HG02610 (cell line): Measurements from ENCODE around the gene NFKB1.
"Not testable (repeated sequence)": the region's sequence is repeated elsewhere in the genome, so short reads cannot be mapped to it uniquely, and the experiment has no call there.

Experiments used
- ATAC-seq: cut with Tn5 transposase; IDR thresholded peaks from one replicate; pipeline ENCODE4 v1.9.1; 2021; ENCODE audit warnings: mild to moderate bottlenecking, moderate library complexity; ENCODE audit not compliant: unreplicated experiment

The NFKB1 gene

DNA sequence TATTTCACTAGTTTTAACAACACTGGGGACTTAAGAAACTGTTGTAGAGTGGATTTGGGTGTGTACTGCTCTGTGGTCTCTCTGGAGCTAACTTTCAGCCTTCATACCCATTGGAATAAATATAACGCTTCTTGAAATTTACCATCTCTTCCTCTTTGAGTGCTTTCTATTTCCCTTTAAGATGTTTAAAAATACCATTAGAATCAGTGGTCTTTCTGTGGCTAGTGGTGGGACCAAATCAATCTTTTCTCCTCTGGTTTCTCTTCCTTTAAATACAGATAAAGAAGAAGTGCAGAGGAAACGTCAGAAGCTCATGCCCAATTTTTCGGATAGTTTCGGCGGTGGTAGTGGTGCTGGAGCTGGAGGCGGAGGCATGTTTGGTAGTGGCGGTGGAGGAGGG, 92.0 kb downstream of the NFKB1 start:
- no peak for ATAC-seq

DNA sequence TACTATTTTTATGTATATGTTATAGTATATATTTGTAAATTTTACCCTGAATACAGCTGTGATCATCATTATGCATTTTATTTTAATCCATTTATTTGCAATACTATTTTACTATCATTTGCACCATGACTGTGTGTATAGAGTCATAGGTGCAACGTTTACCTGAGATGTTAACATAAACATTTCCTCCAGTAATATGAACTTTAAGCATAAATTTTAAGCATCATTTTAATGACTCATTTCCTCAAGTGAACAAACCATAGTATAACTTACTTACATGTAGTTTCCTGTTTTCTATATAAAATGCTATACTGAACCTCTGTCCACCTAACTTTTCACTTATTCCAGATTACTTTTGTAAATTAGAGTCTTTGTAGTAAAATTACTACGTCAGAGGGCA, 92.8 kb downstream of the NFKB1 start:
- ATAC-seq, result no peak

DNA sequence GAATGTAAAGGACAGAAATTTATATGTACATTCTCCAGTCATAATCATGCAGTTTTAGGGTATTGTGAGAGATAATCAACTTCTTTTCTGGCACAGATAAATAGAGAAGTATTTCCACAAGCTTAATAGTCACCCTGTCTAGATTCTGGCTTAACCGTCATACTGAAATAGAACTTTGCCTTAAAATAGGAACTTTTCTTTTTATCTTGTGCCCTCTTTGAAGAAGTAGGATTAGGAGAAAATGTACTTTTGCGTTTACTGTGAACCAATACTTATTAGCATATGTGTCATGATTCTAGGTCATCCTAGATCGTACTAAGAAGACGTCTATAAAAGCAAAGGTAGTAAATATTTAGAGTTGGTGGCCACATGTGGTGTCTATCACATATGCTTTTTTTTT, 95.4 kb downstream of the NFKB1 start:
- no peak for ATAC-seq

DNA sequence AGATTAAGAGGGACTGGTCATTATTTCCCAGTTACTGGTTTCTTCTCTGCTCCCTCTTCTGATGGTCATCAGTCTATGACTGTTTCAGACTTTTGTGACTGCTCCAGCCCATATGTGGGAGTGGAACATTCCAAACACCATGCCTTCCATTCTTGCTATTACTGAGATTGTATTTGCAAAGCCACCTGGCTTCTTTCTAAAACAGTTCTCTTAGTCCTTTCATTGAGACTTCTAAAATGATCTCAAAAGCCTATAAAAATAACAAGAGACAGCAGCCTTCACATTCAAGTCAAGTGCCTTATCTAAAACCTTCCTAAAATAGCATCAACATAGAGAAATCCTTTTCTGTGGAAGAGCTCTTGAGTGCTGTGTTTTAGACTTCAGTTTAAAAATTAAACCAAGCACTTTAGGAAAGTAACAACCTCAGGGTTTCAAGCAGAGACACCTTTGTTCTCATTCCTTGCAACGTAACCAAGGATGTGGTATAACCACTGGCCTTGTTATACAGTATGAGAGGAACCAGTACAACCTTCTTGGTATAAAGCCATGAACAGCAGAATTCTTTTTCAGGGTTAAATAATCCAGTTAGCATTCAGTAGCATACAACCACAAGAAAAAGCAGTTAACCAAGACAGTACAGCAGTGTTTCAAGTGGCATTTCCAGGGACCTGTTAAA, 97.1 kb downstream of the NFKB1 start:
- ATAC-seq, result peak; percentile 71

DNA sequence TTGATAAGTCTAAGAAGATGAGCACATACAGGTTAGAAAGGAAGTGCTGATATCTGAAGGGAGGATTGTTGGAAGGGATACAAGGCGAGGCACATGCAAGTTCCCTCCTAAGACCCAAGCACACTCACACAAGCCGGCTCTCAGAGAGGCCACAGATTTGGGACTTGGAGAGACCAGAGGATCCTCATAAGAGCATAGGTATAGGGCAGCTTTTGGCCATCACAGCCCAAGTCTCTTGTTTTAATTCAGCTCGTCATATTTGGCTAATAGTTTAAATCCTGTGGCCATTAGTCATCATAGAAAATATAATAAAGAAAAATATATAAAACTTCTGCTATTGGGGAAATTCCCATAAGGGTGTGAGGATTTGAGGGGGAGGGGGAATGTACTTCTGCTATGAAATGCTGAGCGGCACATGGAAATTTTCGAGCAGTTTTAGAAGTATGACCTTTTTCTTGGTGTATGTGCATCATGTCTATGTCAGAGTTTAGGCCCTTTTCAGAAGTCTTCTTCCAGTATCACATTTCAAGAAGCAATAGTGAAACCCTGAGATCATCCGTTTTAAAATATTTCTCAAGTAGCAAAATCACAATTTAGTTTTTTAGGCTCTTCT, 97.7 kb downstream of the NFKB1 start:
- ATAC-seq, result peak; percentile 39

DNA sequence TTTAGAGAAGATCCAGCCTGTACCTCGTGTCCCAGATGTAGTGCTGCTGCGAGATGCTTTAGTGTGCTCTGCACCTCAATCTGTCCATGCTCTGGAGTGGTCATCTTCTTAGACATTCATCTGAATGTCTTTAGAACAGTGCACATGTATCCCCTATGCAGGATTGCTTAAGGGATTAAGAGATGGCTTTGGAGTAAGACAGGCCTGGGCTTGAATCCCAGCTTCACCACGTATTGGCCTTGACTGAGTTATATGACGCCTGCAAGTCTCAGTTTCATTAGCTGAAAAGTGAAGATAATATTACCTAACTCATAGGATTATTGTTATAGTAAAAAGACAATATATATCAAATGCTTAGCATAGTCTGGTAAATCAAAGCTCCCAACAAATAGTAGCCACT, 98.3 kb downstream of the NFKB1 start:
- ATAC-seq, result no peak

DNA sequence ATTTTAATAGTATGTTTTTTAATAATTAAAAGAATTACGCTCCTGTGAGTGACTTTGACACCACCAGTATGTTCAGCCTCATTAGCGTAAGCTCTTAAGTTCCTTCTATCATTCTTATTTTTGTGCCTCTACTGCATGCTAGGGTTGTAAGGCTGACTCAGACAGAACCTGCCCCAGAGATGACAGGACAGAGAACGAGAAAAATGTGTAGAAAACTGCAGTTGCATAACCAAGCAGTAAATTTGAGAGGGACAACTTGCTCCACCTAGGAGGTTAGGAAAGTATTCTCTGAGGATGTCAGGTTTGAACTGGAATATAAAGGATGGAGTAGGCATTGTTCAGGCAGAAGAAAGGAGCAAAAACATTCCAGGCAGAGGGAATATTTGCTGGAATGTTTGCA, 98.7 kb downstream of the NFKB1 start:
- no peak for ATAC-seq

DNA sequence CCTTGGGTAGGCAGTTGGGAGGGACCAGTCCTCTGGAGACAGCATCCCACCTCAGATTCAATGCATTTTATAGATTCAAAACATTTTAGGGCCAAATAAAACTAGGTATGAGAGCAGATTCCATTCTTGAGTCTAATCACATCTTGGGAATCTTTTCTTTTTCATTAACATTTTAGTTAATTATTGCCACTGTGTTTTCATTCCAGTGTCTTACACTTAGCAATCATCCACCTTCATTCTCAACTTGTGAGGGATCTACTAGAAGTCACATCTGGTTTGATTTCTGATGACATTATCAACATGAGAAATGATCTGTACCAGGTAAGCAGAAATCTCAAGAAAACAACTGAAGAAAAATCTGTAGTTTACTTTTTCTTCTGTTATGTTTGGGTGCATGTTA, 99.5 kb downstream of the NFKB1 start:
- ATAC-seq, result no peak

DNA sequence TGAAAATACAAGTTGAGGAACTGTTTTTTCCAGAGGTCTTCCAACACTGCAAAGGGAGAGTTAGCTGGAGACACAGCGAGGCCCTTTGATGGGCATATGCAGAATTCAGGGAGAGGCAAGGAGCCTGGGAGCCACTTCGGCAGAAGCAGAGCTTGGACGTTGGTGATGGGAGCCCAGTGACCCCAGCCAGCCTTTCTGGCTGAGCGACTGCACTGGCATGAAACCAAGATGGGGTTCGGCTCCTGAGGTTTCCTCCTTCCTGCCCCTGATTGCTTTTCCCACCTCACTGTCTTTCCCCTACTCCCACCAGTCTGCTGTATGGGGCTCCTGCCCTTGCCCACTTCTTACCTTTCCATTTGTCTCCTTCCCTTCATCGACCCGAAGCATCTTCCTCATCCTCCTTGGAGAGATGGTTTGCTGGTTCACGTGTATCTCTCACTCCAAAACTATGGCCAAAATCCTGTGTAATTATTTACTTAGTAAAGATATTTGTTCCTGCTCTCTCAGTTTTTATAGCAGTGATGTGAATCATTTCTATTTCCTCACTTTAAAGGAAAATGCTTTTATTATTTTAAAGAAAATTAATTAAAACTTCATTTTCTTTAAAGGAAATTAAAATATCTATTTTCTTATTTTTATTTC, 100.5 kb downstream of the NFKB1 start:
- no peak for ATAC-seq

DNA sequence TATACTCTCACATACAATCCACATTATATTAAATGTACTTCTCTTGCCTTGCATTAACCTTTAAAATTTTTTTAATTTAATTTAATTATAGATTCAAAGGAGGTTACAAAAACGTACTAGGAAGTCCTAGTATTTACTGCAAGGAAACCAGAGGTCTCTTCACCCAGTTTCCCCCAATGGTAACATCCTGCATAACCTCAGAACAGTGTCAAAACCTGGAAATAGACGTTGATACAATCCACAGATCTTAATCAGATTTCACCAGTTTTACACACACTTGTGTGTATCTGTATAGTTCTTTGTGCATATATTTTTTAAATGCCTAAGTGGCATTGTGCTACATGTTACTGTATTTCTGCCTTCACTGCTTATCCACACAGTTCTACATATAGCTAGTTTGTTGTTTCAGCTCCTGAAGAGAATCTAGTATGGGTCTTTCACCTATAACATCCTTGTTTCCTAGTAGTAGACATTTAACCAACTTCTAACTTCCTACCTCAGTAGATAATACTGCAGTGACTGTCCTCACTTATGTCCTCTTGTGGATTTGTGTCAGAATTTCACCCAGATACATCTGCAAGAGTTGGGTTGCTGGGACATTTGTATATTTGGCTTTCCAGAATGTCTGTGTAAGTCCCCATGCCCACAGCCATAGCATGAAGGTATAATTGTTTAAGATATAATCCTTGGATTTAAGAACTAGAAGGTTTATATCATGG, 103.2 kb downstream of the NFKB1 start:
- ATAC-seq, result no peak

DNA sequence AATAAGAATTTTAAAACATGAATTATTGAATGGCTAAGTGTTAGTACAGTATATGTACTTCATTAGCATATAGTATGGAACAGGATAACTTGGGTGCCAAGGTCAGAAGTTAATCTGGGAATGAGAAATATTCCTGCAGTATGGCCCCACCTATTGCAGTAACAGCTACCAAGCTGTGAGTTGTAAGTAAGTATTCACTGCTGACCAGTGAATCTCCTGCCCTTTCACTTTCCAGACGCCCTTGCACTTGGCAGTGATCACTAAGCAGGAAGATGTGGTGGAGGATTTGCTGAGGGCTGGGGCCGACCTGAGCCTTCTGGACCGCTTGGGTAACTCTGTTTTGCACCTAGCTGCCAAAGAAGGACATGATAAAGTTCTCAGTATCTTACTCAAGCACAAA, 105.1 kb downstream of the NFKB1 start:
- ATAC-seq, result no peak

DNA sequence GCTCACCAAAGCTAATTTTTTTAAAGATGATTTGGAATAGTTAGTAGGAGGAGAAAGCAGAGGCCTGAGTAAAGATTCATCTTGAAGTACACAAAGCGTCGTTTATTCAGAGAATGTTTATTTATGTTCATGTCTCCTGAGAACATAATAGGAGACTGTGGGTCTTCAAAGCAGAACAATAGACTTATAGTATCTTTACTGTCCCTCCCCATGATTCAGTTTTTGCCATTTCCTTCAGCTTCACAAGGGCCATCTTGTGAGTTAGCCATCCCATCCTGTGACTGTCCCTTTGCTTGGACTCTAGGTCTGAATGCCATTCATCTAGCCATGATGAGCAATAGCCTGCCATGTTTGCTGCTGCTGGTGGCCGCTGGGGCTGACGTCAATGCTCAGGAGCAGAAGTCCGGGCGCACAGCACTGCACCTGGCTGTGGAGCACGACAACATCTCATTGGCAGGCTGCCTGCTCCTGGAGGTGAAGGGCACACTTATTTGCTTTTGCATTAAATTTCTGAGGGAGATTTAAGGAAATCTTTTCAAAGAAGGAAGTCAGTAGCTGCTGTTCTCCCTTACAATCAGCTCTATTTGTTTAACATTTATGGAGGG, 105.8 kb downstream of the NFKB1 start:
- no peak for ATAC-seq

DNA sequence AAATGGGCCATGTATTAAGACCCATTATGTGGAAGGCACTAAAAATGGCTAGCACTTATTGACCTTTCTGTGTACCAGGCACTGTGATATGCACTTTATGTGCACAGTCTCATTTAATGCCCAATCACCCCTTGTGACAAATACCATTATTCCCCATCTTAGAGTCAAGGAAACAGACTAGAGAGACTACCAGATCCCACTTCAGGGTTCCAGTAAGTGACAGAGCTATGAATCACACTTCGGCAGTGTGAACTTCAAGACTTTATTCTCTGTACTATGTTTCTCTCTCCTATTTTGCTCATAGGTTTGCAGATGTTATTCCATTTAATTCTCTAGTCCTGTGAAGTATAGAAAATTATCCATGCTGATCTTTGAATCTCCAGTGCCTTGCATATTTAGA, 107.0 kb downstream of the NFKB1 start:
- no peak for ATAC-seq

DNA sequence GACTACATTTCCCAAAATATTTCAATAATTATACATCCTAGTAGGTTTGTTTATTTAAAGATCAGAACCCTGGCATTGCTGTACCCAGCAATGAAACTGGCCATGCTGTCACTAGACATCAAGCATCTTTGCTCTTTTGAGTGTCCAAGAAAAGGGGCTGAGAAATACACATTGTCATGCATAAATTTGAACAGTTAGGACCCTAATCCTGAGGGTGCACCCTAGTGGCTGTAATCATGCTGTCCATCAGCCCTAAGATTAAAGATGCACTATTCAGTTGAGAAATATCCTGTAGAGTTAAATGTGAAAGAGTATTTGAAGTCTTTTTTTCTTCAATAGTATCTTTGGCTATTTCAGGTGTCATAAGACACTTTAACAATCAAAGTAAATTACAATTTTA, 108.8 kb downstream of the NFKB1 start:
- no peak for ATAC-seq

DNA sequence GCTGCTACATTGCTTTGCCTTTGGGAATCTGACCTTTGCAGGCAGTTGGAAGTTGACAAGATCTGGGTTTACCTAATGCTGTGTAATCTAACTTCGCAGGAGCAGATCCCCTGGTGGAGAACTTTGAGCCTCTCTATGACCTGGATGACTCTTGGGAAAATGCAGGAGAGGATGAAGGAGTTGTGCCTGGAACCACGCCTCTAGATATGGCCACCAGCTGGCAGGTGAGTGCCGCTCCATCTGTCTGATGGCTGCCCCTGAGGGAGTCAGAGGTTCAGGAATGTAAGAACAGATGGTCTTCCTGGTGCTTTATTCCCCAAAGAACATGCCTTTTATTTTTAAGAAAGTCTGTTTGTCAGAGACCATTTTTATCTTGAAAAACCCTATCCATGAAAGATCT, 109.3 kb downstream of the NFKB1 start:
- no peak for ATAC-seq

DNA sequence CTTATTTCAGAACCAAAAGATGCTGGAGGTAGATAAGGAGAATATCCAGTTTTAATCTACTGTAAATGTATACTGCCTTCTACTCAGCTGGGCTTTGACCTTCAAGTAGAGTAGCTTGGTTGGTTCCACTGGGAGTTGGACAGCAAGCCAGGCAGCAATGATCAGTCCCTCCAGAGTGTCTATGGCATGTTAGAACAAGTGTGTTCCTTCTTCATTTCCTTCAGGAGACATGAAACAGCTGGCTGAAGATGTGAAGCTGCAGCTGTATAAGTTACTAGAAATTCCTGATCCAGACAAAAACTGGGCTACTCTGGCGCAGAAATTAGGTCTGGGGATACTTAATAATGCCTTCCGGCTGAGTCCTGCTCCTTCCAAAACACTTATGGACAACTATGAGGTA, 111.1 kb downstream of the NFKB1 start:
- no peak for ATAC-seq

DNA sequence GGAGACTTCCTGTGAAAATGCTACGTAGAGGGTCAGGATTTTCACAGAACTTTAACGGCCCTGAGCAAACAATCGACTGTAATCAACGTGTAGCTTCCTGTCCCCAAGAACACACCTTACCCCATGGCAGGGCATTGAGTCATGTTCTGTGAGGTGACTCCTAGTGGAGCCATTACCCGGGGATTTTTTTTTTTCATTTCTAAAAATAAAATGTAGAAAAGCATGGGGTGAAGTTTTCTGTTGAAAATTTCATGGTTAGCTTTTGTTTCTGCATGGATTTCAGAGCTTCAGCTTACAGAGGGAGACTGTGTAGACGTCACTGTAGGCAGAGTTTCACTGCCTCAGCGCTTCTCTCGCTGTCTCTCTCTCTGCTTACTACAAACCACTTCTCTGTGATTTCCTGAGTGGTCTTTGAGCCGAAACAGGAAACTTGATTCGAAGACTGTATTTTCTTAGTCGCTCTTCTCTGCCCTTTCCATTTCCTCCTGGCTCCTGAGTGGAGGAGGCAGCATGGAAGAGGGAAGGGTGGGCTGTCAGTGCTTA, 111.7 kb downstream of the NFKB1 start:
- ATAC-seq, result peak; percentile 62

DNA sequence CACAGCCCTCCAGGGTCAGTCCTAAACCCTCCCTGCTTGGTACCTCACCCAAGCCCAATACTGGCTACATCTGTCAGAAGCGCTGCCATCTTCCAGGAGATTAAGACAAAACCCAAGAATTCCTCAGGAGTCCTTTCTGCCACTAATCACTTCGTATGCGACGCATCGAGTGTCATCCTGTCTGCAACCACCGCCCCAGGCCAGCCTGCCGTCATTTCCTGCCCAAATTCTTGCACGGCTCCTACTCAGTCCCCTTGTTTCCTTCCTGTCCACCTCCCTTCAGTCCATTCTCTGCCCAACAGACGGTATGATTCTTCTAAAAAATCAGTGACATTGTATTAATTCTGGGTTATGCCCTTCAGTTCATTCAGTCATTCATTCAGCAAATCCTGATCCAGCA, 113.6 kb downstream of the NFKB1 start:
- ATAC-seq, result no peak

DNA sequence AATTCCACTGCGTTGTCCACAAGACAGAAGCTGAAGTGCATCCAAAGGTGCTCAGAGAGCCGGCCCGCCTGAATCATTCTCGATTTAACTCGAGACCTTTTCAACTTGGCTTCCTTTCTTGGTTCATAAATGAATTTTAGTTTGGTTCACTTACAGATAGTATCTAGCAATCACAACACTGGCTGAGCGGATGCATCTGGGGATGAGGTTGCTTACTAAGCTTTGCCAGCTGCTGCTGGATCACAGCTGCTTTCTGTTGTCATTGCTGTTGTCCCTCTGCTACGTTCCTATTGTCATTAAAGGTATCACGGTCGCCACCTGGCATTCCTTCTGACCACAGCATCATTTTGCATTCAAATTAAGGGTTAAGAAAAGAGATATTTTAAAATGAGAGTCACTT, 115.5 kb downstream of the NFKB1 start:
- ATAC-seq, result no peak

DNA sequence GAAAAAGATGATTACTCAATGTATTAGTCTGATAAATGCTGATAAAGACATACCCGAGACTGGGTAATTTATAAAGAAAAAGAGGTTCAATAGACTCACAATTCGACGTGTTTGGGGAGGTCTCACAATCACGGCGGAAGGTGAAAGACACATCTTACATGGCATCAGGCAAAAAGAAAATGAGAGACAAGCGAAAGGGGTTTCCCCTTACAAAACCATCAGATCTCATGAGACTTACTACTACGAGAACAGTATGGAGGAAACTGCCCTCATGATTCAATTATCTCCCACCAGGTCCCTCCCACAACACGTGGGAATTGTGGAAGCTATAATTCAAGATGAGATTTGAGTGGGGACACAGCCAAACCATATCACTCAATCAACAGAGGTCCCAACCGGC, 117.9 kb downstream of the NFKB1 start:
- not testable (repeated sequence) for ATAC-seq
